Measurements from ENCODE around the gene RUFY2.

Gene RUFY2

GRCh38 chr10:68397005-68397404, 10.1 kb downstream of the RUFY2 start:
- no peaks in the 10 kb centered on the region for H3K9me3 Mint-ChIP-seq
- H3K4me1 Mint-ChIP-seq, result no peaks in the 10 kb centered on the region
- H3K36me3 Mint-ChIP-seq, result peaks cover 14% of the 10 kb centered on the region
- H3K27me3 Mint-ChIP-seq, result no peaks in the 10 kb centered on the region
- H3K27ac Mint-ChIP-seq, result no peak overlapping the region
- H3K4me3 Mint-ChIP-seq, result no peak overlapping the region

GRCh38 chr10:68385740-68386139, 21.3 kb downstream of the RUFY2 start:
- H3K9me3 Mint-ChIP-seq, result no peaks in the 10 kb centered on the region

GRCh38 chr10:68371604-68372003, 35.5 kb downstream of the RUFY2 start:
- no peaks in the 10 kb centered on the region for H3K4me1 Mint-ChIP-seq
- no peak overlapping the region for H3K4me3 Mint-ChIP-seq
- H3K27me3 Mint-ChIP-seq, result no peaks in the 10 kb centered on the region
- no peak overlapping the region for H3K27ac Mint-ChIP-seq
- peaks cover 26% of the 10 kb centered on the region for H3K36me3 Mint-ChIP-seq
- H3K9me3 Mint-ChIP-seq, result peaks cover 4% of the 10 kb centered on the region

More at GRCh38 chr10:68385740-68386139, 21.3 kb downstream of the RUFY2 start:
- Mint-ChIP-seq H3K27ac (no peak overlapping the region), H3K36me3 (peaks cover 10% of the 10 kb centered on the region), H3K27me3 (no peaks in the 10 kb centered on the region), H3K4me3 (no peak overlapping the region), H3K4me1 (no peaks in the 10 kb centered on the region)

- Mint-ChIP-seq H3K27ac (no peak overlapping the region), H3K4me3 (no peak overlapping the region), H3K4me1 (no peaks in the 10 kb centered on the region), H3K27me3 (no peaks in the 10 kb centered on the region), H3K36me3 (peaks cover 14% of the 10 kb centered on the region), H3K9me3 (no peaks in the 10 kb centered on the region)
Measured at GRCh38 chr10:68367121-68367520, 40.0 kb downstream of the RUFY2 start.

GRCh38 chr10:68366600-68366999, 40.5 kb downstream of the RUFY2 start:
- Mint-ChIP-seq H3K27me3 (no peaks in the 10 kb centered on the region), H3K4me1 (no peaks in the 10 kb centered on the region), H3K4me3 (no peak overlapping the region), H3K9me3 (no peaks in the 10 kb centered on the region), H3K27ac (no peak overlapping the region), H3K36me3 (peaks cover 10% of the 10 kb centered on the region)

- H3K27ac Mint-ChIP-seq, result no peak overlapping the region
- H3K36me3 Mint-ChIP-seq, result peaks cover 6% of the 10 kb centered on the region
- H3K9me3 Mint-ChIP-seq, result no peaks in the 10 kb centered on the region
- H3K4me1 Mint-ChIP-seq, result no peaks in the 10 kb centered on the region
- no peaks in the 10 kb centered on the region for H3K27me3 Mint-ChIP-seq
- H3K4me3 Mint-ChIP-seq, result no peak overlapping the region
Measured at GRCh38 chr10:68365611-68366010, 41.5 kb downstream of the RUFY2 start.

GRCh38 chr10:68364101-68364886, 42.8 kb downstream of the RUFY2 start:
- Mint-ChIP-seq H3K9me3 (no peaks in the 10 kb centered on the region), H3K27ac (no peak overlapping the region), H3K36me3 (peaks cover 3% of the 10 kb centered on the region), H3K4me3 (no peak overlapping the region), H3K27me3 (no peaks in the 10 kb centered on the region), H3K4me1 (no peaks in the 10 kb centered on the region)

- Mint-ChIP-seq H3K9me3 (no peaks in the 10 kb centered on the region), H3K27ac (peak overlapping the region; percentile 17), H3K4me3 (no peak overlapping the region), H3K27me3 (no peaks in the 10 kb centered on the region), H3K36me3 (peaks cover 3% of the 10 kb centered on the region), H3K4me1 (no peaks in the 10 kb centered on the region)
Measured at GRCh38 chr10:68362590-68362989, 44.5 kb downstream of the RUFY2 start.

GRCh38 chr10:68359189-68359588, 47.9 kb downstream of the RUFY2 start:
- Mint-ChIP-seq H3K36me3 (peaks cover 3% of the 10 kb centered on the region), H3K27me3 (no peaks in the 10 kb centered on the region), H3K9me3 (no peaks in the 10 kb centered on the region), H3K27ac (no peak overlapping the region), H3K4me3 (no peak overlapping the region), H3K4me1 (no peaks in the 10 kb centered on the region)

- H3K27ac Mint-ChIP-seq, result no peak overlapping the region
- peaks cover 5% of the 10 kb centered on the region for H3K4me1 Mint-ChIP-seq
- H3K9me3 Mint-ChIP-seq, result no peaks in the 10 kb centered on the region
- peaks cover 8% of the 10 kb centered on the region for H3K36me3 Mint-ChIP-seq
- H3K27me3 Mint-ChIP-seq, result no peaks in the 10 kb centered on the region
- H3K4me3 Mint-ChIP-seq, result no peak overlapping the region
Measured at GRCh38 chr10:68353537-68353936, 53.5 kb downstream of the RUFY2 start.

GRCh38 chr10:68348265-68348741, 58.8 kb downstream of the RUFY2 start:
- peaks cover 12% of the 10 kb centered on the region for H3K36me3 Mint-ChIP-seq
- H3K27ac Mint-ChIP-seq, result peak overlapping the region; percentile 74
- no peaks in the 10 kb centered on the region for H3K27me3 Mint-ChIP-seq
- no peak overlapping the region for H3K4me3 Mint-ChIP-seq
- no peaks in the 10 kb centered on the region for H3K9me3 Mint-ChIP-seq
- H3K4me1 Mint-ChIP-seq, result peaks cover 14% of the 10 kb centered on the region

GRCh38 chr10:68346774-68347173, 60.3 kb downstream of the RUFY2 start:
- Mint-ChIP-seq H3K4me1 (peaks cover 20% of the 10 kb centered on the region), H3K9me3 (no peaks in the 10 kb centered on the region), H3K27me3 (no peaks in the 10 kb centered on the region), H3K4me3 (no peak overlapping the region), H3K36me3 (peaks cover 15% of the 10 kb centered on the region), H3K27ac (peak overlapping the region; percentile 82)

- H3K4me1 Mint-ChIP-seq, result peaks cover 26% of the 10 kb centered on the region
- no peaks in the 10 kb centered on the region for H3K27me3 Mint-ChIP-seq
- H3K4me3 Mint-ChIP-seq, result no peak overlapping the region
- peaks cover 21% of the 10 kb centered on the region for H3K36me3 Mint-ChIP-seq
- H3K9me3 Mint-ChIP-seq, result no peaks in the 10 kb centered on the region
- peak overlapping the region; percentile 37 for H3K27ac Mint-ChIP-seq
Measured at GRCh38 chr10:68345621-68346020, 61.5 kb downstream of the RUFY2 start.

GRCh38 chr10:68342909-68343516, 64.1 kb downstream of the RUFY2 start:
- H3K4me1 Mint-ChIP-seq, result peaks cover 36% of the 10 kb centered on the region
- no peaks in the 10 kb centered on the region for H3K27me3 Mint-ChIP-seq
- no peak overlapping the region for H3K4me3 Mint-ChIP-seq
- peak overlapping the region; percentile 38 for H3K27ac Mint-ChIP-seq
- H3K9me3 Mint-ChIP-seq, result no peaks in the 10 kb centered on the region
- peaks cover 23% of the 10 kb centered on the region for H3K36me3 Mint-ChIP-seq

- H3K4me1 Mint-ChIP-seq, result peaks cover 55% of the 10 kb centered on the region
- H3K27ac Mint-ChIP-seq, result peak overlapping the region; percentile 62
- H3K36me3 Mint-ChIP-seq, result peaks cover 31% of the 10 kb centered on the region
- no peaks in the 10 kb centered on the region for H3K9me3 Mint-ChIP-seq
- no peaks in the 10 kb centered on the region for H3K27me3 Mint-ChIP-seq
- H3K4me3 Mint-ChIP-seq, result no peak overlapping the region
Measured at GRCh38 chr10:68340358-68341080, 66.6 kb downstream of the RUFY2 start.

Data from activated naive CD4-positive, alpha-beta T cell treated with anti-CD3 and anti-CD28 coated beads, Interleukin-2, amount 50 U/mL, for 24 hours (primary cell).